GM21619 (cell line): ENCODE data around the gene EIF5.

Experiments
- ATAC-seq: cut with Tn5 transposase; IDR thresholded peaks from one replicate; pipeline ENCODE4 v1.9.1; 2021; ENCODE audit not compliant: unreplicated experiment

The EIF5 gene

DNA sequence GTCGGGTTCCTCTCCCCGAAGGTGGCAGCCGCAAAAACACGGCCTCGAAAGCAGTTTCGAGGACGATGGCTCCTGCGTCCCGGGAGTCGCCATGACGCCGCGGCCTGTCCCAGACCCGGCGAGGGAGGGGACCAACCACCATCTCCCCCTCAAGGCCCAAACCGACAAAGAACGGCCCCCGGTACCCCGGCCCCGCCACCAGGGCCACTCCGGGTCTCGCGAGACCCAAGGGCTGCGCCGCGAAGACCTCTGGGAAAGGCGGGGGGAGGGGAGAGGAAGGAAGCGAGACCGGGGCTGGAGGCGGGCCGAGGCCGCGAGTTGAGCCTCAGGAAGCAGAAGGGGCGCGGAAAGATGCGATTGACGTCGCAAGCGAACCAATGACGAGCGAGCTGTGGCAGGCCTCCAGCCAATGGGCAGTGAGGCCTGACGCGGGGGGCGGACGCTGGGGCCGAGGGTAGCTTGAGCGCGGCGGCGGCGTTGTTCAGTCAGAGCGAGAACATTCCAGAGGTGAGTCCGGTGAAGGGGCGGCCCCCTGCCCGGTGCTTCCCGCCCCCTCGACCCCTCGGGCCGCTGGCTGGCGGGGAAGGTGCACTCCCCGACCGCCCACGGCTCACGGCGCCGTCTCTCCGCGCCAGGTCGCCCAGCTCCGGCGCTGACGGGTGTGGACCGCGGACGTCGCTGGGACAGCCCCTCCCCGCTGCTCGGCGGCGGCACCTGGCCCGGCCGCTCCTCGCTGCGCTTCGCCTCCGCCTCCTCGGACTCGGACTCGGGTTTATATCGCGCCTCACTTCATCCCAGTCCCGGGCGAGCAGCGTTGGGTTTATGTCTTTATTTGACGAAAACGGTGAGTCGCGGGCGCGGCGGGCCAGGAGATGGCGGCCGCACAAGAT, at the start of gene EIF5:
Gene EIF5 (plus strand): TSS at position 484 of the 890 bp plus-strand sequence. CDS start 1,624 bp downstream, outside the sequence.
- peak; percentile 83 for ATAC-seq

DNA sequence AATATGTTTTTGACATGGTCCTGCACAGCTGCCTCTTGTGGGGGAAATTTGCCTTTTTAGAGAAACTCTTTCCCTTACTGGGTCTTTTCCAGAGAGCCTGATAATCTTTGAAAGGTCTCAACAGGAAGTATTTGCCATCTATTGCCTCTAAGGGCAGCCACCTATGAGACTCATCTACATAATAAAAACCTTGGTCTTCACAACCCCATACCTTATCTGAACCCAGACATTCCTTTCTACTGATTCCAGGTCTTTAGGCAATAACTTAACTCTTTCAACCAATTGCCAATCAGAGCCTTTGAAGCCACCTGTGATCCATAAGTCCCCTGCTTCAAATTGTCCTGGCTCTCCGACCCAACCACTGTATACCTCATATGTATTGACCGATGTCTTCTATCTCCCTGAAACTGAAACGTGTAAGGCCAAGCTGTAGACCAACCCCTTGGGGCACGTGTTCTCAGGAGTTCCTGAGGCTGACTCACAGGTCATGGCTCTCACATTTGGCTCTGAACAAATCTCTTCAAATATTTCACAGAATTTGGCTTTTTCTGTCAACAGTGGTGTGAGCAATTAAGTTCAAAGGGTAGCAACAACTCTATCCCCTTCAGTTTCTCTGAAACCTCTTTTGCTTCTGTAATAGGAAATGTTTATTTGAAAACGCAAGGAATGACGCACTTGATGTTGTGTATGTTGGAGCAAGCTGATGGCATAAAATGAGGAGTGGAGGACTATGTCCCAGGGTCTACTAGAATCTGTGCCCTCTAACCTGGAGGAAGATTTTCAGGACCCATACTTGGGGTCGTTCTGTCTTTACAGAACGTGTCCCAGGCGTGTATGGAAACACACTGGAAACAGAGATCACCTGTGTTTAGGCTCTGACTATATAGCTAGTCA, 49.2 kb upstream of the EIF5 start:
- no peak for ATAC-seq

DNA sequence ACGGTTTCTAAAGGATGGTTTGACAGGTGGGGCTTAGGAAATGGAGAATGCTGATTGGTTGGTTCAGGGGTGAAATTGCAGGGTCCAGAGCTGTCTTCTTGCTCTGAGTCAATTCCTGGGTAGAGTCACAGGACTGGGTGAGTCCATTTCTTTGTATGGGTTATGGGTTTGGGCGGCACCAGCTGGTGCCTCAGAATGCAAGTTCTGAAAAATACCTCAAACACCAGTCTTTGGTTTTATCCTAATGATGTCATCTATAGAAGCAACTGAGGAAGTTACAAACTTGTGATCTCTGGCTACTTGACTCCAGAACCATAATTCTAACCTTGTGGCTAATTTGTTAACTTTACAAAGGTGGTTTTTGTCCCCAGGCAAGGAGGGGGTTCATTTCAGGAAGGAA, 47.6 kb upstream of the EIF5 start:
- no peak for ATAC-seq

DNA sequence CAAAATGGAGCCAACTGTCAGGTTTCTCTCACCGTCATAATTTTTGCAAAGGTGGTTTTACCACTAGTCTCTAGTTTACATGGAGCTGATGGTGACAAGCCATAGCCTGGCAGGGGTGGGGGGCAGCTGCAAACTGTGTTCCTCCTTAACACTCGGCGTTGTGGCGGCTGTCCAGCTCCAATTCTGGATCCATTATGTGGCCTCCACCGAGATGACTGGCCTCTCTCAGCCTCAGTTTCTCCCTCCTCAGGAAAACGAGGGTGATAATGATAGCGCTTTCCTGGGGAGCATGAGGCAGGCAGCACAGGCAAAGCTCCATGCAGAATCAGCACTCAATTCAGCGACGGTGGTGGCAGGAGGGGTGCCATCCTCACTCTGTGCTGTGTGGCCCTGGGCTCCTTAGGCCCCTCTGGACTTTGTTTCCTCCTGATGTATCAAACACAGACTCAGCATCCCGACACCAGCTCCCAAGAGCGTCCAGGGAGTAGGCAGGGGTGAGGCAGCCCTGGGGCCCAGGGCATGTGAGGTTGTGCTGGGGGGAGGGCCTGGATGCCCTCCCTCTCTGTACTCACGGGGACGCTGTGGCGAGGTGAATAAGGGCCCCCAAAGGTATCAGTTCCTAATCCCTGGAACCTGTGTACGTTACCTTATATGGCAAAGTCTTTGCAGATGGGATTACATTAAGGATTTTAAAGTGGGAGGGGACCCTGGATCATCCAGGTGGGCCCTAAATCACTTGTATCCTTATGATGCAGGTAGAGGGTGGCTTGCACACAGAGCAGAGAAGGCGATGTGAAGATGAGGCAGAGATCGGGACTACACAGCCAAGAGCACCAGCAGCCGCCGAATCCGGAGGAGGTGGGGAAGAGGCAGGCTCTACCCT, 46.8 kb upstream of the EIF5 start:
- no peak for ATAC-seq

- no peak for ATAC-seq
These were observed 45.8 kb upstream of the EIF5 start for GRCh38 chr14:103288076-103288766.

DNA sequence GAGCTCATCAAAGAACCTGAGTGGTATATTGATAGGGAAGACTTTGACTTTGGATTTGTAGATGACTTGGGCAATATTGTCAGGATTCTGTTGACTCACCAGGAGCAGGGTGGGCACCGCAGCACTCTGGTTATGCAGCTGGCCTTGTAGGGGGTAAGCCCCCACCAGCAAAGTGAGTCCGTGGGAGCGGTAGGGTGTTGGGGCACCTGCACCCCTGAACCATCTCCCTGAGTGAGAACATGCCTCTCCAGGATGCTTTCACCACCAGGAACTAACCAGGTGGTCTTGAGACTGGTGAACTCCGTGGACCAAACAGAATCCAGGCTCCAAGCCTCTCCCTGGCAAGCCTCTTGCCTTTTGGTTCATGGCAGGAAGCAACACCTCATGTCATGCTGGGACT, 44.0 kb upstream of the EIF5 start:
- no peak for ATAC-seq

DNA sequence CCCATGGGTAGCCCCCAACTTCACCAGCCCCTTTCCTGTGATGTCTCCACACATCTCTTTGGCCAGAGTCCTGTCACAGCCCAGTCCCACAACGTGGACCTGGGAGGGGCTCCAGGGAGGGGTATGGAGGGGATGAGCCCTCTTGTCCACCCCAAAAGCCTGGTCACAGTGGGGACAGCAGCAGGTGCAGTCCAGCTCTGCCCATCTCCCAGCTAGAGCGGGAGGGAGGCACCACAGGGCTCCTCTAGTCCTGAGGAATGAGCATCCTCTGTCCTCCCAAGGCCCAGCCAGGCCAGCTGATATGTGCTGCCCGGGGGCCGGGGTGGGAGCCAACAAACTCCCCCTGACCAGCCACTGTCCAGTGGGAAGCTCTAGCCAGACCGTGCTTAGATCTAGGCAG, 43.5 kb upstream of the EIF5 start:
- no peak for ATAC-seq

DNA sequence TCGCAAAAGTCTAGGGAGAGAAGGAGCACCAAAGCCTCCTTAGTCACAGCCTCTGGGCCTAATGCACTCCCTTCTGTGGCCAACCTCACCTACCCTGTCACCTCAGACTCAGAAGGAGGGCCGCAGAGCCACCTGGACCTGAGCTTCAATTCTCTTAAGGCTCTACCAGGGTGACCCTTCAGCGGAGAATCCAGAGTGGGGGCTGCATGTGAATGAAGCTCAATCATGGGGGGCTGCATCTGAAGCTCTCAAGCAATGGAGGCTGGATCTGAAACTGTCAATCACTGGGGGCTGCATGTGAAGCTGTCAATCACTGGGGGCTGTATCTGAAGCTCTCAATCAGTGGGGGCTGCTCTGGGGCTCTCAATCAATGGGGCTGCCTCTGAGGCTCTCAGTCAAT, 43.1 kb upstream of the EIF5 start:
- no peak for ATAC-seq

- ATAC-seq, result peak; percentile 76
These were observed 41.3 kb upstream of the EIF5 start for GRCh38 chr14:103292426-103293374.

DNA sequence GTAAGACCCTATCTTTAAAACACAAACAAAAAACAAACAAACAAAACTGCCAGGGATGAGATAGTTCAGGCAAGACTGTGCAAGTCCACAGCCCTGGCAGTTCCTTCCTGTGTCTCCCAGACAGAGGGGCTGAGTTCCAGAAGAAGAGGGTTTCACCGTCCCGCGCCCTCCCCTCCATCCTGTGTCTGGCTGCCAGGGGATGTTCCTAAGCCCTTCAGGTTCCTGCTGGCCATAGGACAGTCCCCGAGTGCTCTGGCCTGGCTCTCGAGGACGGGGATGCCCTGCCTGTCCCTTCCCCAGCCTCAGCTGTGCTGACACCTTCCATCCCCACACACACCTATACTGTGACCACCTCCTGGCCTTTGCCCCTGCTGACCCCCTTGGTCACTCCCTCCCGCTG, 40.6 kb upstream of the EIF5 start:
- ATAC-seq, result no peak

GRCh38 chr14:103294091-103294490, 39.9 kb upstream of the EIF5 start:
- no peak for ATAC-seq

DNA sequence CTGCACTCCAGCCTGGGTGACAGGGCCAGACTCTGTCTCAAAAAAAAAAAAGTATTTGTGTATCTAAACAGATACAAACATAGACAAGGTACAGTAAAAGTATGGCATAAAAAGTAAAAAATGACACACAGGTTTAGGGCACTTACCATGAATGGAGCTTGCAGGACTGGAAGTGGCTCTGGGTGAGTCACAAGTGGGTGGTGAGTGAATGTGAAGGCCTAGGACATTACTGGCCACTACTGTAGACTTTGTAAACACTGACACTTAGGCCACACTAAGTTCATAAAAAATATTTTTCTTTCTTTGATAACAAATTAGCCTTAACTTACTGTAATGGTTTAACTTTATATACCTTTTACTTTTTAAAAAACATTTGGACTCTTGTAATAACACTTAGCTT, 38.0 kb upstream of the EIF5 start:
- ATAC-seq, result no peak

DNA sequence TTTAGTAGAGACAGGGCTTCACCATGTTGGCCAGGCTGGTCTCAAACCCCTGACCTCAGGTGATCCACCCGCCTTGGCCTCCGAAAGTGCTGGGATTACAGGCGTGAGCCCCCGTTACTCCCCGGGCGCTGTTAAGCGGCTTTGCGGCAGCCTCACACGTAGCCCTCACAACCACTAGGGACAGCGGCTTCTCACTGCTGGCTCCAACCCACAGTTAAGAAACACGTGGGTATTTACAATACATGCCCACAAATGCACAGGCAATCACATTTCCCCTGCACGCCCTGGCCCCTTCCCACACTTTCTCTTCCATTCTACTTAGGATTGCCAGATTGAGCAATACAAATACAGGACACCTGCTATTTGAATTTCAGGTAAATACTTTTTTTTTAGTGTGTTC, 37.0 kb upstream of the EIF5 start:
- no peak for ATAC-seq

- ATAC-seq, result no peak
These were observed 35.4 kb upstream of the EIF5 start for GRCh38 chr14:103298620-103299019.

GRCh38 chr14:103301512-103302354, 32.3 kb upstream of the EIF5 start:
- no peak for ATAC-seq

- no peak for ATAC-seq
These were observed 31.1 kb upstream of the EIF5 start for GRCh38 chr14:103302966-103303365.

- ATAC-seq, result no peak
These were observed 29.3 kb upstream of the EIF5 start for GRCh38 chr14:103304706-103305105.
